Suppressor macrophage treated with lipopolysaccharide for 4 hours (primary cell): ENCODE data around the gene CDK9.

Experiments used
- DNase-seq: peaks from one replicate; pipeline ENCODE4 v3.0.0-alpha.2; 2020

Gene CDK9

DNA sequence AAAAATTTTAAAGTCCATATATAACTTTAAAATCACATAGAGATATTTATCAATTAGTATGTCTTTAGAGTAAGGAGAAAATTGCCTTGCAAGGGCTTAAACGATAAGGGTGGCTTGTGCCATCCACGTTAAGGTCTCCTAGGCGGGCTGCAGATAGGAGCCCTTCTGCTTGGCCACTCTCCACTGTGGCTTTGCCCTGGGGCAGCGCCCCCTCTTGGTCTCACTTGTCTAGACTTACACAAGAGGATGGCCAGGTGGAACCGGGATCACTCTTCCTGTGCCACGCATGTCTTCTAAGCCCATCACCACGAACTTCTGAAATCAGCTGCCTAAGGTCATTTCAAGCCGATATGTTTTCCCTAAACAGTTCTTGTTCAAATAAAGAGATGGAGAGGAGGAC, 19.8 kb downstream of the CDK9 start:
- DNase-seq: peak; percentile 26

DNA sequence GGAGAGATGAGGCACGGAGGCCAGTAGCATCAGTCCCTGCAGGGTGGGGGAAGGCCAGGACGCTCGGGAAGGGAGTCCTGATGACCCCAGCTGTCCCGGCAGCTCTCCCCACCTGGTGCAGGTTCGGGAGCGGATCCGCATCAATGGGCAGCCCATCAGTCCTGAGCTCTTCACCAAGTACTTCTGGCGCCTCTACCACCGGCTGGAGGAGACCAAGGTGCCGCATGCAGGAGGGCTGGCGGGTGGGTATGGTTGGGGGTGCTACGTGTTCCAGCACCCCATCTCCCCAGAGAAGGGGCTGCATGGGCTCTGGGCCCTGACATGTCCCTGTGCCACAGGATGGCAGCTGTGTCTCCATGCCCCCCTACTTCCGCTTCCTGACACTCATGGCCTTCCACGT, 21.0 kb downstream of the CDK9 start:
- DNase-seq: no peak

DNA sequence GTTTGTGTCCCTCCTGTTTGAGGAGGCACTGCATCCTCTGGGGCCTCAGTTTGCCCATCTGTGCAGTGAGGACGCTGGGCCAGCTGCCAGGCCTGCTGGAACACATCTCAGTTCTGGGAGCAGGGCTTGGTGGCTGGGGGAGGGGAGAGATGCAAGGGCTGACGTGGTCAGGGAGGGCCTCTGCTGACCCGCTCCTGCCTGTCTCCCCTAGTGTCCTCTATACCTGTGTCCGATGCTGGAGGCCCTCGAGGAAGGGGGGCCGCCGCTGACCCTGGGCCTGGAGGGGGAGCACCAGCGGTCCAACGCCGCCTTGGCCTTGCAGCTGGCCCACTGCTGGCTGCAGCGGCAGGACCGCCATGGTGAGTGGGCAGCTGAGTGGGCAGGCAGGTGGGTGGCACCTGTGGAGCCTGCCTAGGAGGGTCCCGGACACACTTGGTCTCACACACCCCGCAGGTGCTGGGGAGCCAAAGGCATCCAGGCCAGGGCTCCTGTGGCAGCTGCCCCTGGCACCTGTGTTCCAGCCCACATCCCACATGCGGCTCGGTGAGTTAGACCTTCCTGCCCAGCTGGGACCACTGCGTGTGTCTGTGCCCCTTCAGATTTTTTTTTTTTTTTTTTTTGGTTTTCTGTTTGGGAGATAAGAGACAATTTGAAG, 22.6 kb downstream of the CDK9 start:
- no peak for DNase-seq

DNA sequence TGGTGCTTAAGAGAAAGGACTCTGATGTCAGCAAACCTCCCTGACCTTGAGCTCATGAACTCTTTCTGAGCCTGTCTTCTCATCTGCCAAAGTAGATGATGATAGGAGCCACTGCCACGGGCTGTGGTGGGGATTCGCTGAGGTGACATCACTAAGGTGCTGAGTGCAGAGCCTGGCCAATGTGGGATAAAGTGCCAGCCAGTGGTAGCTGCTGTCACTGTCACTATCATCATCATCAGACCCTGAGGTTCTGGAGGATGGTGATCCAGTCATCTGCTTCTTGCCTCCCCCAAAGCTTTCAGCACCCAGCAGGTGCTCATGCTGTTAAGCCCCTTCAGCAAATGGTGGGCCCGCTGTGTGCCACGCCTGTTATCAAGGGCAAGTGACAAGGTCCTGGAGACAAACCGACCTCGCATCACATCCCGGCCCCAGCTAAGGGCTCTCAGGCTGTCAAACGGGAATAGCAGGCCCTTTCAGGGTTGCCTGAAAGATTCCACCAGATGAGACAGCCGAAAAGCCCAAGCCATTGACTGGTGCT, 23.2 kb downstream of the CDK9 start:
- no peak for DNase-seq

DNA sequence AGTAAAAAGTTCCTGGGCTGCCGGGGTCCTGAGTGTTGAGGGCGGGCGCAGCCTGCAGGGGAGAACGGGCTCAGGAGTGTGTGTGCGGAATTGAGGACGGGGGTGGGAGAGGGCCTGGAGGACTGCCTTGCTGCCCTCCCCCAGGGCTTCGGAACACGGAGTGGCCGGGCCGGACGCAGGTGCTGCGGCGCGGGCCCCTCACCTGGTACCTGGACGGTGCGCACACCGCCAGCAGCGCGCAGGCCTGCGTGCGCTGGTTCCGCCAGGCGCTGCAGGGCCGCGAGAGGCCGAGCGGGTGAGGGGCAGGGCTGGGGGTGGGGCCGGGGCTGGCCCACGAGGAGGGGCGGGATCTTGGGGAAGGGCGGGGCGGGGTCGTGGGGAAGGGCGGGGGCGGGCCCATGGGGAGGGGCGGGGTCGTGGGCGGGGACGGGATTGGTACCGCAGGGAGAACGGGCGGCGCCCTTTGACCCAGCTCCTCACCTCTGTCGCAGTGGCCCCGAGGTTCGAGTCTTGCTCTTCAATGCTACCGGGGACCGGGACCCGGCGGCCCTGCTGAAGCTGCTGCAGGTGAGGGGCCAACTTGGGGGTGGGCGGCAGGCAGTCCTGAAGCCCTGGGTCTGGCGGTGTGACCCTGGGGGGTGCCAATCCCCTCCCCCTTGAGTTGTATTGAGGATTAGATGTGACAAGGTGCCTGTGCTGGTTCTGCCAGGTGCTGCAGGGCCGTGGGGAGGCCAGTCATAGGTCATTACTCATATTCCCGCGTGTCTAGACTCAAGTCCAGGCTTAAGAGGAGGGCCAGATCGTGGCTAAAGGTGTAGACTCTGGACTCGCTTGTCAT, 23.9 kb downstream of the CDK9 start:
- DNase-seq: peak; percentile 24

DNA sequence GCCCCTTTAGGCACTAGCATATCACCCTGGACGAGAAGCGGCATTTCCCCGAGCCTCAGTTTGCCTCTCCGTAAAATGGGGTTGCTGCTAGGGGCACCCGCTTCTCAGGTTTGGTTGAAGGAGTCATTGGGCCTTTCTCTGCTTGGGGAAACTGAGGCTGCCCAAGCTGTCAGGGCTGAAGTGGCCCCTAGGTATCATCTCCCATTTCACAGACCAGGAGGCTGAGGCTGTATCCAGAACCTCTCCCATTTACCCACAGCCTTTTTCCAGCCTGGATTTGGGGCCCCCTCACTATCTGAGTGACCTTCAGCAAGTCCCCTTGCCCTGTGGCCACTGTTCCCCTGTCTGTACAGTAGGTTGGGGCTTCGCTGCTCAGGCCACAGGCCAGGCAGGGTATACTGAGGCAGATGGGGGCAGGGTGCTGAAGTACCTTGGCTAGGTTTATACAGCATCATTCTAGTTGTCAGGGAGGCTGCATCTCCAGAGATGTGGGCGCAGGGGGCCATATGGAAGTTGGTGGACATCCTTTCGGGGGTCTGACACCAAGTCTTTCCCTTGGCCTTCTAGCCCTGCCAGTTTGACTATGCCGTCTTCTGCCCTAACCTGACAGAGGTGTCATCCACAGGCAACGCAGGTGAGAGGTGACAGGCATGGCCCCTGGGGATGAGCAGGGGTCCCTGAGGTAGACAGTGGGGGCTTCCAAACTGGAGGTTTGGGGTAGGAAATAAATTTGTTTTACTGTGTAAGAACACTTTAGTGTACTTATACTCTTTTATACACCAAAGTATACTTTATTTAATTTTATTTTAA, 24.7 kb downstream of the CDK9 start:
- DNase-seq: no peak

DNA sequence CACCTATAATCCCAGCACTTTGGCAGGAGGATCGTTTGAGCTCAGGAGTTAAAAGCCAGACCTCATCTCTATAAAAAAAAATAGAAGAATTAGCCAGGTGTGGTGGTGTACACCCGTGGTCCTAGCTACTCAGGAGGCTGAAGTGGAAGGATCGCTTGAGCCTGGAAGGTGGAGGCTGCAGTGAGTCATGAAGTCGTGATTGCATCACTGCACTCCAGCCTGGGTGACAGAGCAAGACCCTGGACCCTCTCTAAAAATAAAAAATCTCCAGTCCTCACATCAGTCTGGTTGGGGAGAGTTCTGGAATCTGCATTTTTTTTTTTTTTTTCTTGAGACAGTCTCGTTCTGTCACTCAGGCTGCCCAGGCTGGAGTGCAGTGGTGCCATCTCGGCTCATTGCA, 26.2 kb downstream of the CDK9 start:
- DNase-seq: no peak

DNA sequence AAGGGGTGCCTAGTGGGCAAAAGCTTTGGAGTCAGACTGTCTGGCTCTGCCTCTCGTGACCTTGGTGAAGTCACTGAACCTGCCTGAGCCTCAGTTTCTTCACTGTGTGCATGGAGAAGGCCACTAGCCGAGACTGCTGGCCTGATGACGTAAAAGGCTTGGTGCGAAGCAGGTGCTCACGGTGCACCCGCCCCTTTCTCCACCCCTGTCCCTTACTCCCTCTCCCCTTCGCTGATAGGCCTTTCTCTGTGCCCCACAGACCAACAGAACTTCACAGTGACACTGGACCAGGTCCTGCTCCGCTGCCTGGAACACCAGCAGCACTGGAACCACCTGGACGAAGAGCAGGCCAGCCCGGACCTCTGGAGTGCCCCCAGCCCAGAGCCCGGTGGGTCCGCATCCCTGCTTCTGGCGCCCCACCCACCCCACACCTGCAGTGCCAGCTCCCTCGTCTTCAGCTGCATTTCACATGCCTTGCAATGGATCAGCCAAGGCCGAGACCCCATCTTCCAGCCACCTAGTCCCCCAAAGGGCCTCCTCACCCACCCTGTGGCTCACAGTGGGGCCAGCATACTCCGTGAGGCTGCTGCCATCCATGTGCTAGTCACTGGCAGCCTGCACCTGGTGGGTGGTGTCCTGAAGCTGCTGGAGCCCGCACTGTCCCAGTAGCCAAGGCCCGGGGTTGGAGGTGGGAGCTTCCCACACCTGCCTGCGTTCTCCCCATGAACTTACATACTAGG, 27.3 kb downstream of the CDK9 start:
- no peak for DNase-seq

DNA sequence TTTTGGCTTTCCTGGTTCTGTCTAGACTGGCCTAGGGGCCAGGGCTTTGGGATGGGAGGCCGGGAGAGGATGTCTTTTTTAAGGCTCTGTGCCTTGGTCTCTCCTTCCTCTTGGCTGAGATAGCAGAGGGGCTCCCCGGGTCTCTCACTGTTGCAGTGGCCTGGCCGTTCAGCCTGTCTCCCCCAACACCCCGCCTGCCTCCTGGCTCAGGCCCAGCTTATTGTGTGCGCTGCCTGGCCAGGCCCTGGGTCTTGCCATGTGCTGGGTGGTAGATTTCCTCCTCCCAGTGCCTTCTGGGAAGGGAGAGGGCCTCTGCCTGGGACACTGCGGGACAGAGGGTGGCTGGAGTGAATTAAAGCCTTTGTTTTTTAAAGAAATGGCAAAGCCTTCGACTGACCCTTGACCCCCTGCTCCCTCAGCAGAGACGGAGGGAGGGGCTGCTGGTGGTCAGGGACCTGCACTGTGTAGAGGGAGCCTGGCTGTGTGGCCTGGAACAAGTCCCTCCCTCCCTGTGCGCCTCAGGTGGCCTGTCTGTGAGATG, 27.9 kb downstream of the CDK9 start:
- DNase-seq: no peak

DNA sequence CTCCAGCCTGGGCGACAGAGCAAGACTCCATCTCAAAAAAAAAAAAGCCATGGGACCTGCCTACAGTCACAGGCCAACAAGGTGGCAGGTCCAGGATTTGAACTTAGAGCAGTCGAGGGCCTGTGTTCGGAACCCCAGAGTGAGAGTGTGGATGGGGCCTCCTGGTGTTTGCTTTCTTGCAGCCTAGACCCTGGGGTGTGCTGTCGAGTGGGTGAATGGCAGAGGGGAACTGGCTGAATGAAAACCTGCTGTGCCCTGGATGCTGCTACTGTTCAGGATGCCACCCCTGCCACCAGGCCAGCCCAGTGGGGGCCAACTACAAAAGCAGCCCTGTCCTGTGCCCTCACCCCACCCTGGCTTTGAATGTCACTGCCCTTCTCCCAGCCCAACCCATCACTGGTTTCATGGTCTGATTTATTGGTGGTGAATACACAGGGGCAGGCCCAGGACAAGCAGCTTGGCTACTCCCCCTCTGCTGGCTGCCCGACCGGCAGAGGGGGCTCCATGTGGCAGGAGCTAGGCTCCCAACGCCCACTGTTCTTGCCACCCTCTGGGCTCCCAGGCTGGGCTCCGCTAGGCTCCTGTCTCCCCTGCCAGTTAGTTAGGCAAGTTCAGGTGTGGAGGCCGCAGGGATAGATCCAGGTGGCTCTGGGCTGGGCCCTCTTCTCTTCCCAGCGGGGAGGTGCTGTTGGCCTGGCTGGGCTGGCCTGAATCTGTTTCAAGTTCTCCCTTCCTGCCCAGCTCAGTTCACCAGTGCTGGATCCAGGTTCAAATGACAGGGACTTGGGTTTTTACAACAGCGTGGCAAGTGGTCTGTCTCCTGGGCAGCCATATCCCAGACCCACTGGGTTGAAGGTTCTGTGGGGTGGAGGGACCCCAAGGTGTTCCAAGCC, 29.0 kb downstream of the CDK9 start:
- no peak for DNase-seq

DNA sequence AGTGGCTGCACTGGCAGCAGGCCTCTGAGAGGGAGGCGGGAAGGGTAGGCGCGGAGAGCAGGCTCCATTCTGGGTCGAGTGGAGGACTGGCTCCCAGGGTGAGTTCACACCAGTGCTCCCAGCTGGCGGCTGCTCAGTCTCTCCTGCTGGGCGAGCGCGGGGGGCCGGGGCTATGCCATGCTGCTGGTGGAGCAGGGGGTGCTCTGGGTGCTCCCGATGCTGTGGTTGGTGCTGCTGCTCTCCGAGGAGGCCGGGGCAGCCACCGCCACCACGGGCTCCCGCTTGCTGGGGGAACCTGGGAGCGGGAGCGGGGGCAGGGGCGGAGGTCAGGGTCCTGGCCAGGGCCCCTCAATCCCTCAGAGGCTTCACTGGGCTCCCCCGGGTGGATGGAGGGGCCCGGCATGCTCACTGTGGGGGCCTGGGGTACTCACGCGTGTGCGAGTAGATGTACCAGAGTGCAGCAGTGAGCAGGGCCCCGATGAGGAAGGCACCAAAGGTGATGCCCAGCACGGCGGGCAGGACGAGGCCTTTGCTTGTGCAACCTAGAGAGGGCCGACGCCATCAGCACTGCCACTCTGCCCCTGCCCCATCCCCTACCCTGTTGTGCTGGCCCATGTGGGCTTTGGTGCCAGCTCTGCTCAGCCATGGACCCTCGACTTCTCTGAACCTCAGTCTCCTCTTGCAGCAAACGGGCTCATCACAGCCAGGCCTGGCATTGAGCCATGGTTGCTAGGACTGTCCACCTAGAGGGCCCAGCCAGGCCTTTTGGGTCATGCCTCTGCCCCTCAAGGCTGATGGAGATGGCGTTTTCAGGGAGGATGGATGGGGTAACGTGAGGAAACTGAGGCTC, 29.9 kb downstream of the CDK9 start:
- DNase-seq: no peak

DNA sequence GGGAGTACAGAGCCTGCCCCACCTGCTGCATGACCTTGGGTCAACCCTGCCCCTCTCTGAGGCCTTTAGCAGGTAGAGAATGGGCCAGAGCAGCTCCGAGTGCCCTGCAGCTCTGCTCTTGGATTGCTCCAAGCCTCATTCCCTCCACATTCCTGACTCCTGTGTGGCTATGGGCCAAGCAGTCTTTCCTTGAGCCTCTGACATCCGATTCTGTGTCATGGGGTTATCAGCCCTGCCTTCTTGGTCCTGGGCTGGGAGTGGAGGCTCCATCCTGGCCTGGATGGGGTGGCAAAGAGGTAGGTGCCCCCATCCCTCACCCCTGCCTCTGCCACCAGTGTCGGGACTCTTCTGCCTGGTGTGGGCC, 30.5 kb downstream of the CDK9 start:
- DNase-seq: no peak

DNA sequence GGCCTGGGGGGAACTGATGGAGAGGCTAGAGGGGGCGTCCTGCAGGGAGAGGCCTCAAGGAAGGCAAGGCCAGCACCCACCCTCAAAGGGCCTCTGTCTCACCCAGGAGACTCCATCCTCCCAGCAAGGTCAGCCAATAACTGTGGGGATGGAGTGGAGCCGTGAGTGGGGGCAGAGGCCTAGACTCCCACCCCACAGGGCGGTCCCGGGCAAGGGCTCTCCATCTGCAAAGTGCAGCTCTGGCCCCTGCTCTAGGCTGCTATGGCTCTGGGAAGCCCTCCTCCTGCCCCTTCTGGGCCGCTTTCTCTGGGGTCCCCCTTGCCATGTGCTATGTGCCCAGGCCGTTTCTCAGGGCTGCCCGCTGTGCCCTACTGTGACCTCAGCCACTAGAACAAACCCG, 30.9 kb downstream of the CDK9 start:
- DNase-seq: no peak

DNA sequence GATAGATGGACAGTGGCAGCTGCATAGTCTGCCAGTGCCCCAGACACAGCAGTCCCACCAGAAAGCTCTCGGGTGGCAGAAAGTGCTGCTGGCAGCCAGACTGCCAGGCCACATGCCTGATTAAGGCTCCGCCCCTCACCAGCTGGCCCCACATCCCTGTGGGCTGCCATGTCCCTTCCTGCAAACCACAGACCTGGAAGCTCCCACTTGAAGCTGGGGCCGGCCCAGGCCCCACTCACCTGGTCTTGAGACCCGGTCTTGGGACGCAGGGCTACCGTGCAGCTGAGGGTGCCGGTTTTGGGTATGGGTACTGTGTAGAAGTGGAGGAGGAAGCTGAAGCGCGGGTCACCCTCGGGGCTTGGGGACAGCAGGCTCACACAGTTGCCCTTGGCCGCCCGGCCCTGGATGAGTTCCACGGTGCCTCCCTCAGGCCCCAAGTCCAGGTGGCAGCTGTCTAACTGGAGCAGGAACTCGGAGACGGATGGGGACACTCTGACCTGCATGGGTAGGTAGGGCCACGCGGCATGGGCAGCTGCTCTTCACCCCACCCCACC, 32.1 kb downstream of the CDK9 start:
- DNase-seq: no peak

DNA sequence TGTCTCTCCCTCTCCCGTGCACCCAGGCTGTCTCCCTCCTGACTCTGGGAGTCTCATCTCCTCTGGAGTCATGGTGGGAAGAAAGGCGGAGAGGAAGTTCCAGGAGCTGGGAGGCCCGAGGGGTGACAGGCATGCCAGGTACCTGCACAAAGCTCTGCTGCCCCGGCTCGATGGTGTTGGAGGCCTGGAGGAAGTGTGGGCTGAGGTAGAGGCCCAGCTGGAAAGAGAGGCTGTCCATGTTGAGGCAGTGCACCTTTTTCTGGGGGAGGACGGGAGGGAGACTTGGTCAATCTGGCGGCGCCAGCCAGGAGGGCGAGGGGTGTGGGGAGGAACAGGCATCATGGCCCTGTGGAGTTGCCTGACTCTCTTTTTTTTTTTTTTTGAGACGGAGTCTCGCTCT, 32.7 kb downstream of the CDK9 start:
- DNase-seq: no peak

DNA sequence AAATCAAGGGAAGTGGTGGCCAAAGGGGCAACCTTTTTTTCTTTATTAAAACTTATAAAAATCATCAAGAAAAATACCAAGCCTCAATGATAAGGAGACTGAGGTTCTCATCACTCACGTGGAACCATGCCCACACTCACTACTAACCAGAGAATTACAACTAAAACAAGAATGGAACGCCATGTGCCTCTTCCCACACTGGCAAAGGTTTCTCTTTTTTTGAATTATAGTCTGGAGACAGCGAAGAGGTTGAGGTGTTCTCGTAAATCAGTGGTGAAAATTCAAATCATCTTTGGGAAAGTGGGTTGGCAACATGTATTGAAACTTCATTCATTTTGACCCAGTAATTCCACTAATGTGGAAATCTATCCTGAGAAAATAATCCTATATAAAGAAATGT, 36.3 kb downstream of the CDK9 start:
- no peak for DNase-seq

DNA sequence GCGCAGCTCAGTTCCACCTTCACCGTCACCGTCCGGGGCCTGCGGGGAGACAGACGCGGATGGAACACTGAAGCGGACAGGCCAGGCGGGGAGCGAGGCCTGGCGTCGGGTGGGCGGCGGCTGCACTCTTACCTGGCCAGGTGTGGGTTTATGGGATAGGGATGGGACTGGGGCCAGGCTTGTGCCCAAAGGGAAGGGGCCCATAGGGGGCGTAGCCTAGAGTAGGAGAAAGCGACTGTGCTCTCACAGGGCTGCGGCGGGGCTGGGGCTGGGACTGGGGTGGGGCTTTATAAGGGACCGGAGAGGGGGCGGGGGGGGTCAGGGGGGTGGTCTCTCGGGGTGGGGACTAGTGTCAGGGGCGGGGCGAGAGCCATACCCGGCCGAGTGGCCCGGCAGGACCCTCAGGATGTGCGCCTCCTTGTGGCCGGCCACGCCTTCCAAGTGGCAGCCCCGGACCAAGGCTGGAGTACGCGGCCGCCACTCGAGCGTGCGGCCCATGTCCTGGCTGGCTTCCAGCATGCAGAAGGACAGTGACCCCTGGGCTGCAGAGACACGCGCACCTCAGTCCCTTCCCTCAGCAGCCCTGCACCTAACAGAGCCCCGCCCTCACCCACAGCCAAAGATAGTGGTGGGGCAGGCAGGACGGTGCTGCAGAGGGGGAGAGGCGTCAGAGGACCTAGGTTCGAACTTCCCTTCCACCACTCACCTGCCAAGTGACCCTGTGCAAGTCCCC, 39.7 kb downstream of the CDK9 start:
- DNase-seq: no peak

DNA sequence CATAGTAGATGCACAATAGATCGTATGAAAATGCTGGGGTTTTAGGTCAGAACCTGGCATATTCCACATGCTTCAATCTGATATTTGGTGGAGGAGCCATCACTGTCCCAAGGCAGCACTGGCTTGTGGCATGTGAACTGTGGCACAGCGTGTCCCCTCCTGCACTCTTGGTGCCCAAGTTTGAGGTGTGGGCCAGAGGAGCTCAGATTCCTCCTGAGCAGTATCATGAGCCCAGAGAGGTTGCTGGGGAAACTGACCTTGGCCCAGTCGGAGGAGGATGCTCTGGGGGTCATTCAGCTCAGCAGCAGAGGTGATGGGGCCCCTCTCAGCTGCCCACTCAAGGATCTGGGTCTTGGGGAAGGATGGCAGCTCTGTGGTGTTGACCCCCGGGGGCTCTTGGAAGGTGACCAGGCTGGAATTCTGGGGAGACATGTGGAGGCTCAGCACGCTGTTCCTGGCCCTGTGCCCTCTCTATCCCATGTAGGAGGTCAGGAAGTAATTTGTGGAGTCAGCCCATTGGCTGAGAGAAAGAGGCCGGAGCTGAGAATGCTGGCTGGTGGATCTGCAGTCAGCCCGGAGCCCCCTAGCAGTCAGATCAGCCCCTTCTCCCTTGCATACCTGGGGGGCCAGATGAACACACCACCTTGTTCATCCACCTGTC, 40.5 kb downstream of the CDK9 start:
- DNase-seq: no peak
